OCI-LY7 (cell line): Measurements from ENCODE around the gene PACC1. TPM values are rescaled to one million over a fixed set of nuclear protein-coding genes. Genes with fewer than 3 reads are reported as not detected.

Experiments used
- BruUV-seq: library from RNA; stranded (reverse); fragments of 400-500 nt; replicated peaks from 2 replicates; lab custom pipeline; 2021; lab: Mats Ljungman, UMichigan
- CTCF ChIA-PET: fragments of 300-600 bp; sonication (Branson Sonifier 250); formaldehyde crosslinking; loops from one replicate; lab custom pipeline; 2022; ENCODE audit warnings: antibody characterized with exemption; ENCODE audit not compliant: unreplicated experiment; lab: Charles Lee
- POLR2A ChIA-PET: fragments of 300-600 bp; sonication (Branson Sonifier 250); formaldehyde crosslinking; loops from one replicate; lab custom pipeline; 2022; ENCODE audit warnings: antibody characterized with exemption; lab: Charles Lee
- DNase-seq: peaks from one replicate; pipeline ENCODE4 v3.0.0-alpha.2; 2015; ENCODE audit warnings: low spot score
- H2AFZ ChIP-seq: fragments of 200-600 bp; sonication (generic), shearing (Covaris generic); 2 replicates; pipeline ENCODE4 v1.6.1; 2014; ENCODE audit warnings: mild to moderate bottlenecking, antibody characterized with exemption, low read length, moderate library complexity
- H3K27ac ChIP-seq: fragments of 200-600 bp; sonication (generic); 2 replicates; pipeline ENCODE4 v1.5.1; 2014; ENCODE audit warnings: mixed run types, low read depth, mild to moderate bottlenecking, moderate library complexity, low read length, inconsistent platforms; ENCODE audit not compliant: poor library complexity, severe bottlenecking
- H3K36me3 ChIP-seq: fragments of 200-600 bp; sonication (generic); 2 replicates; pipeline ENCODE4 v1.6.1; 2014; ENCODE audit warnings: mild to moderate bottlenecking, antibody characterized with exemption, low read length, moderate library complexity, mixed read lengths; ENCODE audit not compliant: insufficient read depth
- H3K4me1 ChIP-seq: fragments of 200-600 bp; sonication (generic); 2 replicates; pipeline ENCODE4 v1.5.1; 2014; ENCODE audit warnings: mild to moderate bottlenecking, low read length; ENCODE audit not compliant: insufficient read depth, poor library complexity, severe bottlenecking
- H3K4me2 ChIP-seq: fragments of 200-600 bp; sonication (generic); 2 replicates; pipeline ENCODE4 v1.6.1; 2014; ENCODE audit warnings: mild to moderate bottlenecking, low read length
- H3K4me3 ChIP-seq: fragments of 200-600 bp; sonication (generic); 2 replicates; pipeline ENCODE4 v1.5.1; 2014; ENCODE audit warnings: mild to moderate bottlenecking, low read depth, low read length; ENCODE audit not compliant: poor library complexity, severe bottlenecking
- H3K79me2 ChIP-seq: fragments of 200-600 bp; sonication (generic); 2 replicates; pipeline ENCODE4 v1.6.1; 2016; ENCODE audit warnings: low read depth, mild to moderate bottlenecking, low read length, moderate library complexity, mixed read lengths; ENCODE audit not compliant: insufficient read depth
- H3K9me2 ChIP-seq: fragments of 200-600 bp; sonication (generic); 2 replicates; pipeline ENCODE4 v1.6.1; 2016; ENCODE audit warnings: mild to moderate bottlenecking, low read length, mixed read lengths; ENCODE audit not compliant: insufficient read depth
- H3K9me3 ChIP-seq: fragments of 200-600 bp; sonication (generic); 2 replicates; pipeline ENCODE4 v1.6.1; 2014; ENCODE audit warnings: mild to moderate bottlenecking, mixed run types, low read length, mixed read lengths
- H4K20me1 ChIP-seq: fragments of 200-600 bp; sonication (generic); 2 replicates; pipeline ENCODE4 v1.6.1; 2014; ENCODE audit warnings: mild to moderate bottlenecking, antibody characterized with exemption, low read length, moderate library complexity, mixed read lengths; ENCODE audit not compliant: insufficient read depth
- EZH2phosphoT487 ChIP-seq: fragments of 200-600 bp; sonication (generic); IDR thresholded peaks from 2 replicates; pipeline ENCODE4 v1.6.1; 2018; ENCODE audit warnings: low read depth, borderline replicate concordance, mild to moderate bottlenecking, mixed run types, antibody characterized with exemption, low read length, moderate library complexity, mixed read lengths
- intact Hi-C: fragments of 100-400 bp; cut with micrococcal nuclease; formaldehyde crosslinking; loops from one replicate; pipeline ENCODE4 v1.10.0; 2022; ENCODE audit not compliant: unreplicated experiment
- total RNA-seq, 2 experiments: library from RNA; depleted of rRNA in 1 of 2; stranded (reverse); fragments of >200 nt in 1 of 2; shearing (Covaris generic) in 1 of 2; gene quantifications; 2 replicates each; pipeline ENCODE4 v1.2.3, GENCODE V29; 2014 to 2022
- TF ChIP-seq, protein P1 (sequence below): fragments of 200-600 bp; sonication (generic); conservative IDR thresholded peaks from 2 replicates; pipeline ENCODE4 v1.5.1; 2014; ENCODE audit warnings: mild to moderate bottlenecking, antibody characterized with exemption, low read length, moderate library complexity, mixed read lengths

PACC1 gene
- total RNA-seq, 2 experiments from 2014 or later, result 17.3 to 30.8 TPM

- no TSS peak for BruUV-seq
- H3K9me3 ChIP-seq, result no peaks in the 10 kb centered on the region
- H3K36me3 ChIP-seq, result no peaks in the 10 kb centered on the region
- ChIA-PET CTCF (interaction anchor here (1.5 kb wide), 1 partner anchor 16 kb away, joined by 3 read pairs; no protein-coding TSS in a partner anchor), POLR2A (interaction anchor here (1.2 kb wide), 1 partner anchor 419 kb away, joined by 6 read pairs; the partner anchor contains the start of genes DTL and INTS7)
- H3K4me3 ChIP-seq, result no peak overlapping the region
- no peak for DNase-seq
- H3K79me2 ChIP-seq, result no peaks in the 10 kb centered on the region
- H2AFZ ChIP-seq, result no peak overlapping the region
- H4K20me1 ChIP-seq, result no peaks in the 10 kb centered on the region
- TF ChIP-seq, protein P1, sequence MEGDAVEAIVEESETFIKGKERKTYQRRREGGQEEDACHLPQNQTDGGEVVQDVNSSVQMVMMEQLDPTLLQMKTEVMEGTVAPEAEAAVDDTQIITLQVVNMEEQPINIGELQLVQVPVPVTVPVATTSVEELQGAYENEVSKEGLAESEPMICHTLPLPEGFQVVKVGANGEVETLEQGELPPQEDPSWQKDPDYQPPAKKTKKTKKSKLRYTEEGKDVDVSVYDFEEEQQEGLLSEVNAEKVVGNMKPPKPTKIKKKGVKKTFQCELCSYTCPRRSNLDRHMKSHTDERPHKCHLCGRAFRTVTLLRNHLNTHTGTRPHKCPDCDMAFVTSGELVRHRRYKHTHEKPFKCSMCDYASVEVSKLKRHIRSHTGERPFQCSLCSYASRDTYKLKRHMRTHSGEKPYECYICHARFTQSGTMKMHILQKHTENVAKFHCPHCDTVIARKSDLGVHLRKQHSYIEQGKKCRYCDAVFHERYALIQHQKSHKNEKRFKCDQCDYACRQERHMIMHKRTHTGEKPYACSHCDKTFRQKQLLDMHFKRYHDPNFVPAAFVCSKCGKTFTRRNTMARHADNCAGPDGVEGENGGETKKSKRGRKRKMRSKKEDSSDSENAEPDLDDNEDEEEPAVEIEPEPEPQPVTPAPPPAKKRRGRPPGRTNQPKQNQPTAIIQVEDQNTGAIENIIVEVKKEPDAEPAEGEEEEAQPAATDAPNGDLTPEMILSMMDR, result no peak
- no peak for TF ChIP-seq EZH2phosphoT487
- intact Hi-C loops, result loop anchor here (5.0 to 10.0 kb wide), 4 partner anchors 170 to 442 kb away; partner anchors contain the start of gene PPP2R5A
- H3K9me2 ChIP-seq, result no peaks in the 10 kb centered on the region
- H3K4me2 ChIP-seq, result no peak overlapping the region
- H3K4me1 ChIP-seq, result peaks cover 15% of the 10 kb centered on the region
- H3K27ac ChIP-seq, result no peak overlapping the region
Measured at GRCh38 chr1:212454741-212455140, 40.1 kb upstream of the PACC1 start.

DNA sequence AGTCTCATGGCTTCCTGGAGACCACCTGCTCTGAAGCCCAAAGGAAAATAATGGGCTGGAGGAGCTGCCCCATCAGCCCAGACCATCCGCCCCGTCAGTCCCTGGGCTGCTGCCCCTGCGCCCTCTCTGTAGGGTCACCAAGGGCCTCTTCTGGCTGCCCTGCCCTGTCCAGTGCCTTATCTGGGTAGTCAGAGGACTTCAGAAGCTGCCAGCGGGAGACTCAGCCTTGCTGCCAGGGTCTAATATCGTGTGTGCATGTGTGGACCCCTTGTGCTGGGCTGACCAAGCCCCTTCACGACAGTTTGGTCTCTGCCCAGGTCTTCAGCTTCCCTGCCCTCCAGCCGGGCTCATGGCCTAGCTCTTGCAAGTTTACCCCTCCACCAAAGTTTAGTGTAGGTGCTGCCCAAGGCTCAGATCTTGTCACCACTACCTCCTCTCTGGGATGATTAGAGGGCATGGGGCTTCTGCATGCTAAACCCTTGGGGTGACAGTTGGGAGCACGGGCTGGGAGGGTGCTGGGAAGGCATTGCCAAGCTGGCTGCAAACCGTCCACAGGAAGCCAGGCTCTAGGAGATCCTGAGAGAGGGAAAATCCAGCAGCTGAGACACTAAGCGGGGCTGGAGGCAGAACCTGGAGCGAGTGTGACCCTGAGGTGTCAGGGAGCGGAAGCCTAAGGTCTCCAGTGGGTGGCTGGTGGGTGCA lies 38.6 kb upstream of the PACC1 start:
- TF ChIP-seq, protein P1, result no peak
- no peak for TF ChIP-seq EZH2phosphoT487
- H4K20me1 ChIP-seq, result no peaks in the 10 kb centered on the region
- CTCF ChIA-PET, result no interaction called here
- H3K9me2 ChIP-seq, result no peaks in the 10 kb centered on the region
- H3K27ac ChIP-seq, result no peak overlapping the region
- H3K9me3 ChIP-seq, result no peaks in the 10 kb centered on the region
- H2AFZ ChIP-seq, result no peak overlapping the region
- no peak overlapping the region for H3K4me2 ChIP-seq
- H3K79me2 ChIP-seq, result no peaks in the 10 kb centered on the region
- H3K4me3 ChIP-seq, result no peak overlapping the region
- no peak for DNase-seq
- peaks cover 11% of the 10 kb centered on the region for H3K4me1 ChIP-seq
- POLR2A ChIA-PET, result no interaction called here
- H3K36me3 ChIP-seq, result no peaks in the 10 kb centered on the region
- intact Hi-C loops, result loop anchor here (10.0 kb wide), 1 partner anchor 169 kb away; the partner anchor contains the start of gene PPP2R5A
- BruUV-seq, result no TSS peak
